Fibroblast of lung (primary cell): ENCODE measurements around the gene TP53BP1. TPM values are rescaled to one million over a fixed set of nuclear protein-coding genes. Genes with fewer than 3 reads are reported as not detected.

ENCODE experiments used
- DNase-seq, 2 donors: peaks; one replicate each; pipeline versions ENCODE4 v3.0.0 to v3.0.0-alpha.2; 2010; ENCODE audit warnings: low read depth in 2 of 2
- H2AFZ ChIP-seq: 2 replicates; pipeline ENCODE4 v1.5.1; 2012; ENCODE audit warnings: low read length, control low read depth, inconsistent platforms
- H3K27ac ChIP-seq: 2 replicates; pipeline ENCODE4 v1.5.1; 2011; ENCODE audit warnings: low read length, control low read depth; ENCODE audit not compliant: insufficient read depth
- H3K27me3 ChIP-seq: 2 replicates; pipeline ENCODE4 v1.5.1; 2011; ENCODE audit warnings: mild to moderate bottlenecking, low read length; ENCODE audit not compliant: control insufficient read depth, insufficient read depth
- H3K36me3 ChIP-seq: 2 replicates; pipeline ENCODE4 v1.5.1; 2011; ENCODE audit warnings: low read length; ENCODE audit not compliant: control insufficient read depth, insufficient read depth
- H3K4me1 ChIP-seq: 2 replicates; pipeline ENCODE4 v1.5.1; 2011; ENCODE audit warnings: low read length; ENCODE audit not compliant: control insufficient read depth, insufficient read depth; ENCODE audit errors: extremely low read depth
- H3K4me2 ChIP-seq: 2 replicates; pipeline ENCODE4 v1.5.1; 2011; ENCODE audit warnings: low read length, control low read depth; ENCODE audit not compliant: insufficient read depth; ENCODE audit errors: extremely low read depth
- H3K4me3 ChIP-seq, 4 experiments: fragments of 200-600 bp in 1 of 4; sonication (generic) in 1 of 4; replicated peaks in 1 of 4; 2 replicates each; pipeline ENCODE4 v1.5.1; 2011 to 2016; ENCODE audit warnings: low read length in 4 of 4, low read depth in 3 of 4, mild to moderate bottlenecking in 3 of 4, control low read depth in 2 of 4, inconsistent platforms in 1 of 4, mixed read lengths in 1 of 4; ENCODE audit not compliant: insufficient read depth in 1 of 4; ENCODE audit errors: control extremely low read depth in 1 of 4
- H3K79me2 ChIP-seq: 2 replicates; pipeline ENCODE4 v1.5.1; 2012; ENCODE audit warnings: mild to moderate bottlenecking, low read length, inconsistent platforms; ENCODE audit not compliant: control insufficient read depth, insufficient read depth
- H3K9ac ChIP-seq: 2 replicates; pipeline ENCODE4 v1.5.1; 2011; ENCODE audit warnings: mild to moderate bottlenecking, low read length, control low read depth; ENCODE audit not compliant: insufficient read depth
- H3K9me3 ChIP-seq: 2 replicates; pipeline ENCODE4 v1.5.1; 2012; ENCODE audit warnings: low read depth, low read length; ENCODE audit not compliant: control insufficient read depth, insufficient read depth
- H4K20me1 ChIP-seq: 2 replicates; pipeline ENCODE4 v1.5.1; 2011; ENCODE audit warnings: low read length; ENCODE audit not compliant: control insufficient read depth, insufficient read depth; ENCODE audit errors: extremely low read depth
- CTCF ChIP-seq, 2 donors: IDR thresholded peaks in 1 of 2; conservative IDR thresholded peaks in 1 of 2; 1 replicate in 1 of 2; 2 replicates in 1 of 2; pipeline ENCODE4 v1.5.1; 2011 to 2012; ENCODE audit warnings: low read length in 2 of 2, control low read depth in 1 of 2, inconsistent platforms in 1 of 2, low read depth in 1 of 2, mild to moderate bottlenecking in 1 of 2
- EZH2 ChIP-seq: IDR thresholded peaks from 2 replicates; pipeline ENCODE4 v1.5.1; 2012; ENCODE audit warnings: low read length, control low read depth, mild to moderate bottlenecking; ENCODE audit errors: missing control alignments
- polyA plus RNA-seq, 2 donors: library from polyadenylated mRNA; depleted of rRNA in 1 of 2; stranded (reverse) in 1 of 2; unstranded in 1 of 2; fragments of >200 nt; gene quantifications; 2 replicates each; pipeline ENCODE4 v1.2.1, GENCODE V29; 2011 to 2012; ENCODE audit warnings: missing spikeins in 1 of 2
- total RNA-seq: library from RNA; depleted of rRNA; stranded (reverse); fragments of >200 nt; gene quantifications from 2 replicates; pipeline ENCODE4 v1.2.1, GENCODE V29; 2014

TP53BP1 gene
- total and polyA plus RNA-seq, 2 donors (not counting 1 experiment from before 2014, with no cell fraction given), result 38.8 to 132 TPM

GRCh38 chr15:43390723-43391122 is 102.2 kb downstream of the TP53BP1 start:
- TF ChIP-seq CTCF (conservative IDR thresholded peaks at IDR 0.05 in 1 of 2, IDR thresholded peaks at IDR 0.05 in 1 of 2; ENCODE audit: low read depth in 1 of 2, low read length in 2 of 2) (no peak), EZH2 (no peak)
- H3K27me3 ChIP-seq, result no peaks in the 10 kb centered on the region
- DNase-seq, result peak; percentile 35 to 49

DNA sequence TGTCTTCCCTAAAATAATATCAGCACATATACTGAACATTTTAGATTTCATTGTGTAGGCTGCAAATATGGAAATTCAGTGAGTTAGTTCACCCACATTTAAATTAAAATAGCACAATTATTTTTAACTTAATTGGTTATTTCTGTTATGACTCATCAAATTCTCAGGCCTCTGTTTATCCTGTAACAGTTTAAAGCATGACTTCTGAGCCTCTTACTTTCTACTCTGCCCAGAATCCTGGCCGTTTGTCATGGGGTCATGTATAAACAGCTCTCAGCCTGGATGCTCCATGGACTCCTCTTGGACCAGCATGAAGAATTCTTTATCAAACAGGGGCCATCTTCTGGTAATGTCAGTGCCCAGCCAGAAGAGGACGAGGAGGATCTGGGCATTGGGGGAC is 109.9 kb downstream of the TP53BP1 start:
- no peak overlapping the region for H3K27ac ChIP-seq
- no peaks in the 10 kb centered on the region for H3K27me3 ChIP-seq
- no peak overlapping the region for H3K4me2 ChIP-seq
- no peak overlapping the region for H3K9ac ChIP-seq
- TF ChIP-seq EZH2 (no peak), CTCF (conservative IDR thresholded peaks at IDR 0.05 in 1 of 2, IDR thresholded peaks at IDR 0.05 in 1 of 2; ENCODE audit: low read depth in 1 of 2, low read length in 2 of 2) (no peak)
- no peak overlapping the region for H3K4me3 ChIP-seq
- H3K36me3 ChIP-seq, result peaks cover 4% of the 10 kb centered on the region
- H4K20me1 ChIP-seq, result no peaks in the 10 kb centered on the region
- no peaks in the 10 kb centered on the region for H3K9me3 ChIP-seq
- H2AFZ ChIP-seq, result no peak overlapping the region
- no peaks in the 10 kb centered on the region for H3K79me2 ChIP-seq
- no peaks in the 10 kb centered on the region for H3K4me1 ChIP-seq
- peak; percentile 37 to 50 for DNase-seq

More at GRCh38 chr15:43390723-43391122, 102.2 kb downstream of the TP53BP1 start:
- no peaks in the 10 kb centered on the region for H3K9me3 ChIP-seq
- H4K20me1 ChIP-seq, result no peaks in the 10 kb centered on the region
- no peak overlapping the region for H3K4me2 ChIP-seq
- H3K36me3 ChIP-seq, result peaks cover 7% of the 10 kb centered on the region
- no peak overlapping the region for H2AFZ ChIP-seq
- no peak overlapping the region for H3K4me3 ChIP-seq
- H3K9ac ChIP-seq, result no peak overlapping the region
- no peak overlapping the region for H3K27ac ChIP-seq
- no peaks in the 10 kb centered on the region for H3K4me1 ChIP-seq
- H3K79me2 ChIP-seq, result no peaks in the 10 kb centered on the region

DNA sequence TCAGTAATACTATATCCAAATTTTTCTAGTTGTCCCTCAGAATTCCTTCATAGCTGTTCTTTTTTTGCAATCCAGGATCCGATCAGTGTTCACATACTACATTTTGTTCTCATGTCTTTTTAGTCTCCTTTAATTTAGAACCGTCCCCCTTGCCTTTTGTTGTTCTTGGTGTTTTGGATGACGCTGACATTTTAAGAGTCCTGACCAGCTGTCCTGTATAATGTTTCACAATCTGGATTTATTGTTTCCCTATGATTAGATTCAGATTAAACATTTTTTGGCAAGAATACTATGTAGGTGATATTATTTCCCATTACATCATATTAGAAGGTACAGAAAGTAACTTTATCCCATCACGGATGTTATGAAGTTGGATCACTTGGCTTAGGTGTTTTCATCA is 110.6 kb downstream of the TP53BP1 start:
- no peak overlapping the region for H2AFZ ChIP-seq
- H3K36me3 ChIP-seq, result peaks cover 4% of the 10 kb centered on the region

More for the DNA sequence above, 110.6 kb downstream of the TP53BP1 start:
- no peaks in the 10 kb centered on the region for H4K20me1 ChIP-seq
- H3K79me2 ChIP-seq, result no peaks in the 10 kb centered on the region
- H3K4me1 ChIP-seq, result no peaks in the 10 kb centered on the region
- H3K9me3 ChIP-seq, result no peaks in the 10 kb centered on the region
- H3K4me2 ChIP-seq, result no peak overlapping the region
- no peak overlapping the region for H3K27ac ChIP-seq
- H3K9ac ChIP-seq, result no peak overlapping the region
- no peak for DNase-seq
- no peaks in the 10 kb centered on the region for H3K27me3 ChIP-seq
- no peak overlapping the region for H3K4me3 ChIP-seq
- TF ChIP-seq EZH2 (no peak), CTCF (conservative IDR thresholded peaks at IDR 0.05 in 1 of 2, IDR thresholded peaks at IDR 0.05 in 1 of 2; ENCODE audit: low read depth in 1 of 2, low read length in 2 of 2) (no peak)
